Measurements from ENCODE around the gene KCNH8.

GRCh38 chr3:19254784-19255338 is 106.6 kb downstream of the KCNH8 start:
- no peak for TF ChIP-seq CTCF (IDR thresholded peaks at IDR 0.05)
- no peak for TF ChIP-seq POLR2A (IDR thresholded peaks at IDR 0.05)
